Mucosa of descending colon (tissue), 3 donors: ENCODE results near the gene TUBB2B. TPM values are rescaled to one million over a fixed set of nuclear protein-coding genes. Genes with fewer than 3 reads are reported as not detected.

ENCODE experiments used
- ATAC-seq: fragments of 200-7000 bp; cut with Tn5 transposase; one replicate; pipeline ENCODE4 v1.9.1; 2020; ENCODE audit warnings: mild to moderate bottlenecking, moderate library complexity
- DNase-seq, 3 donors: peaks; one replicate each; pipeline ENCODE4 v3.0.0-alpha.2; 2020
- H3K36me3 ChIP-seq: fragments of 200-600 bp; one replicate; pipeline ENCODE4 v1.8.0; 2021; ENCODE audit warnings: low read depth, mild to moderate bottlenecking
- H3K4me1 ChIP-seq: fragments of 200-600 bp; one replicate; pipeline ENCODE4 v1.8.0; 2021; ENCODE audit warnings: low read depth, mild to moderate bottlenecking
- H3K4me3 ChIP-seq: fragments of 200-600 bp; one replicate; pipeline ENCODE4 v1.8.0; 2021; ENCODE audit warnings: mild to moderate bottlenecking
- H3K9me3 ChIP-seq: fragments of 200-600 bp; one replicate; pipeline ENCODE4 v1.8.0; 2021; ENCODE audit warnings: mild to moderate bottlenecking
- intact Hi-C, 2 donors: fragments of 100-400 bp; cut with DNase I in 1 of 2; cut with micrococcal nuclease in 1 of 2; formaldehyde crosslinking; loops; one replicate each; pipeline versions ENCODE4 v1.11.0 to v1.11.1; 2022; cut with DNase I, micrococcal nuclease
- total RNA-seq, 3 donors: library from RNA; stranded (reverse); fragmentation: NEBNext Ultra II Directional in 2 of 3; extraction: Animal tissue kit (Norgen Biotek cat#: 25700) in 2 of 3; gene quantifications; one replicate each; pipeline versions ENCODE4 v1.2.1 to v1.2.4, GENCODE V29; 2021 to 2023
- TF ChIP-seq, protein P1 (sequence below): fragments of 200-600 bp; IDR thresholded peaks from one replicate; pipeline ENCODE4 v1.8.0; 2022; ENCODE audit warnings: antibody characterized with exemption, mild to moderate bottlenecking
- donor health status: DM: no; HTN: no; CAD: no; lungs with moderate emphysema.
- donor health status: DM: no; HTN: no; CAD: no.
- donor health status: DM: no; HTN: yes; CAD: no.

TUBB2B gene
- total RNA-seq, 3 donors from 2014 or later, result 0.87 to 18.5 (median 3.6) TPM

GRCh38 chr6:3228046-3228671 lies 706 bp upstream of the TUBB2B start:
- no peaks in the 10 kb centered on the region for H3K9me3 ChIP-seq
- intact Hi-C loops, result no loop called here
- H3K4me3 ChIP-seq, result no peak overlapping the region
- DNase-seq (no peak), ATAC-seq (peak; percentile 27)
- TF ChIP-seq, protein P1, sequence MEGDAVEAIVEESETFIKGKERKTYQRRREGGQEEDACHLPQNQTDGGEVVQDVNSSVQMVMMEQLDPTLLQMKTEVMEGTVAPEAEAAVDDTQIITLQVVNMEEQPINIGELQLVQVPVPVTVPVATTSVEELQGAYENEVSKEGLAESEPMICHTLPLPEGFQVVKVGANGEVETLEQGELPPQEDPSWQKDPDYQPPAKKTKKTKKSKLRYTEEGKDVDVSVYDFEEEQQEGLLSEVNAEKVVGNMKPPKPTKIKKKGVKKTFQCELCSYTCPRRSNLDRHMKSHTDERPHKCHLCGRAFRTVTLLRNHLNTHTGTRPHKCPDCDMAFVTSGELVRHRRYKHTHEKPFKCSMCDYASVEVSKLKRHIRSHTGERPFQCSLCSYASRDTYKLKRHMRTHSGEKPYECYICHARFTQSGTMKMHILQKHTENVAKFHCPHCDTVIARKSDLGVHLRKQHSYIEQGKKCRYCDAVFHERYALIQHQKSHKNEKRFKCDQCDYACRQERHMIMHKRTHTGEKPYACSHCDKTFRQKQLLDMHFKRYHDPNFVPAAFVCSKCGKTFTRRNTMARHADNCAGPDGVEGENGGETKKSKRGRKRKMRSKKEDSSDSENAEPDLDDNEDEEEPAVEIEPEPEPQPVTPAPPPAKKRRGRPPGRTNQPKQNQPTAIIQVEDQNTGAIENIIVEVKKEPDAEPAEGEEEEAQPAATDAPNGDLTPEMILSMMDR, result no peak
- H3K4me1 ChIP-seq, result peaks cover 44% of the 10 kb centered on the region
- H3K36me3 ChIP-seq, result no peaks in the 10 kb centered on the region

GRCh38 chr6:3226481-3227362 lies 731 bp downstream of the TUBB2B start:
- Histone ChIP-seq H3K4me1 (peaks cover 40% of the 10 kb centered on the region), H3K9me3 (no peaks in the 10 kb centered on the region)
- DNase-seq, result peak in 1 of 3 donors; percentile 38

DNA sequence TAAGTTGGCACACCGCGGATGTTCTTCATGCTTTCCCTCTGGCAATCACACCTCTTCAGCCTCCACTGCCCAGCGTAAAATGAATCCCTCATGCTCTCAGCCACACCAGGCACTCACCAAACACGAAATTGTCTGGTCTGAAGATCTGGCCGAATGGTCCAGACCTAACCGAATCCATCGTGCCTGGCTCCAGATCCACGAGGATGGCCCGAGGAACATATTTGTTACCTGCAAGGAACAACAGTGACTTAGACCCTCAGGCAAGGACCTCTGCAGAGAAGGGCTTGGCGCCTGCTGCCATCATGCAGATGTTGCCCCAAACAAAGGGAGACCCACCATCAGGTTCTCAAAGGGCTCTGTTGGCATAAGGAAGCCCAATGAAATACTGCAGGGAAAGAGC lies 1.4 kb downstream of the TUBB2B start:
- Histone ChIP-seq H3K36me3 (no peaks in the 10 kb centered on the region), H3K4me1 (peaks cover 33% of the 10 kb centered on the region), H3K4me3 (no peak overlapping the region), H3K9me3 (no peaks in the 10 kb centered on the region)
- TF ChIP-seq, protein P1, result no peak
- ATAC-seq (no peak), DNase-seq (no peak)
- intact Hi-C loops, result no loop called here

More at GRCh38 chr6:3226481-3227362, 731 bp downstream of the TUBB2B start:
- Histone ChIP-seq H3K4me3 (no peak overlapping the region), H3K36me3 (no peaks in the 10 kb centered on the region)
- TF ChIP-seq, protein P1, result no peak
- intact Hi-C loops, result no loop called here
- ATAC-seq, result no peak

DNA sequence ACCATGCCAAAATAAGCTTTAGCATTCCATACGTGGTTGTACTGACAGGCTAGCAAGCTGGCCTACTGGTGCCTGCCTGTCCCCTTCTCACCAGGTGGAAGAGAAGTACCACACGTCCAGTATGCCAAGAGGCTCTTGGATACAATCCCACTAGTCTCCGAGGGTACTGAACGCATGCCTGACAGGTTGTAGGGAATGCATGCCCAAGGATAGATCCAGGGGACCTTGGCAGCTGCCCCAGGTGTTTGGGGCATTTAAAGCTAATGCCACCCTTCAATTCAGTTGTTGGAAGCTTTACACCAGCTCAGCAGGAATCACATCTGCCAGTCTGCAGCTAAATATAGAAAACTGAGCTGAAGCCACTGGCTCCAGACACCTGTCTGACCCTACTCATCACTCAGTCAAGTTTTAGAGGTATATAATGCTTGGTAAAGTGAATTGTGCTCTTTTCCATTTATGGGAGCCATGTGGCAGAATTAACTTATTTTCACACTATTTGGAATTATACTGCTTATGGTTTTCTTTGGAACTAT lies 4.9 kb downstream of the TUBB2B start:
- DNase-seq (no peak), ATAC-seq (no peak)
- Histone ChIP-seq H3K36me3 (no peaks in the 10 kb centered on the region), H3K9me3 (no peaks in the 10 kb centered on the region), H3K4me1 (peaks cover 11% of the 10 kb centered on the region), H3K4me3 (no peak overlapping the region)
- TF ChIP-seq, protein P1, result no peak
- intact Hi-C loops, result no loop called here

- intact Hi-C loops, result no loop called here
- no peaks in the 10 kb centered on the region for H3K9me3 ChIP-seq
- no peaks in the 10 kb centered on the region for H3K36me3 ChIP-seq
- H3K4me1 ChIP-seq, result peaks cover under 1% of the 10 kb centered on the region
- H3K4me3 ChIP-seq, result no peak overlapping the region
- no peak for ATAC-seq
- TF ChIP-seq, protein P1, result no peak
- no peak for DNase-seq
Observed at GRCh38 chr6:3221578-3221977, 5.9 kb downstream of the TUBB2B start.
